ENCODE measurements around the gene UBAC2.

UBAC2 gene

GRCh38 chr13:99376132-99376531 lies 175.5 kb downstream of the UBAC2 start:
- no peak overlapping the region for H3K4me3 ChIP-seq (replicated peaks in 1 of 2; ENCODE audit: low read depth in 2 of 2, low read length in 2 of 2)
- no peak for DNase-seq (ENCODE audit: low read depth in 2 of 2)
- no peak for TF ChIP-seq CTCF (IDR thresholded peaks at IDR 0.05; ENCODE audit: low read depth, low read length)

- DNase-seq (ENCODE audit: low read depth in 2 of 2) = no peak
- TF ChIP-seq CTCF (IDR thresholded peaks at IDR 0.05; ENCODE audit: low read depth, low read length) = no peak
- no peak overlapping the region for H3K4me3 ChIP-seq (replicated peaks in 1 of 2; ENCODE audit: low read depth in 2 of 2, low read length in 2 of 2)
Measured at GRCh38 chr13:99376924-99377323, 176.3 kb downstream of the UBAC2 start.

- no peak overlapping the region for H3K4me3 ChIP-seq (replicated peaks in 1 of 2; ENCODE audit: low read depth in 2 of 2, low read length in 2 of 2)
- DNase-seq (ENCODE audit: low read depth in 2 of 2) = no peak
- no peak for TF ChIP-seq CTCF (IDR thresholded peaks at IDR 0.05; ENCODE audit: low read depth, low read length)
Measured at GRCh38 chr13:99377641-99378040, 177.0 kb downstream of the UBAC2 start.

- DNase-seq (ENCODE audit: low read depth in 2 of 2) = no peak
- no peak overlapping the region for H3K4me3 ChIP-seq (replicated peaks in 1 of 2; ENCODE audit: low read depth in 2 of 2, low read length in 2 of 2)
- no peak for TF ChIP-seq CTCF (IDR thresholded peaks at IDR 0.05; ENCODE audit: low read depth, low read length)
Measured at GRCh38 chr13:99378985-99379733, 178.5 kb downstream of the UBAC2 start.

- no peak for DNase-seq (ENCODE audit: low read depth in 2 of 2)
- TF ChIP-seq CTCF (IDR thresholded peaks at IDR 0.05; ENCODE audit: low read depth, low read length) = no peak
- no peak overlapping the region for H3K4me3 ChIP-seq (replicated peaks in 1 of 2; ENCODE audit: low read depth in 2 of 2, low read length in 2 of 2)
Measured at GRCh38 chr13:99379856-99380801, 179.5 kb downstream of the UBAC2 start.

- no peak for DNase-seq (ENCODE audit: low read depth in 2 of 2)
- no peak for TF ChIP-seq CTCF (IDR thresholded peaks at IDR 0.05; ENCODE audit: low read depth, low read length)
- H3K4me3 ChIP-seq (replicated peaks in 1 of 2; ENCODE audit: low read depth in 2 of 2, low read length in 2 of 2) = no peak overlapping the region
Measured at GRCh38 chr13:99380921-99381645, 180.4 kb downstream of the UBAC2 start.

All from cardiac fibroblast (primary cell).